IPS-NIHi11 (cell line): Measurements from ENCODE around the gene KIAA0825.
"Not testable (repeated sequence)": the region's sequence is repeated elsewhere in the genome, so short reads cannot be mapped to it uniquely, and the experiment has no call there.

Experiments
- DNase-seq: peaks from one replicate; pipeline ENCODE4 v3.0.0; 2012; ENCODE audit warnings: mixed read lengths, low spot score

Gene KIAA0825

DNA sequence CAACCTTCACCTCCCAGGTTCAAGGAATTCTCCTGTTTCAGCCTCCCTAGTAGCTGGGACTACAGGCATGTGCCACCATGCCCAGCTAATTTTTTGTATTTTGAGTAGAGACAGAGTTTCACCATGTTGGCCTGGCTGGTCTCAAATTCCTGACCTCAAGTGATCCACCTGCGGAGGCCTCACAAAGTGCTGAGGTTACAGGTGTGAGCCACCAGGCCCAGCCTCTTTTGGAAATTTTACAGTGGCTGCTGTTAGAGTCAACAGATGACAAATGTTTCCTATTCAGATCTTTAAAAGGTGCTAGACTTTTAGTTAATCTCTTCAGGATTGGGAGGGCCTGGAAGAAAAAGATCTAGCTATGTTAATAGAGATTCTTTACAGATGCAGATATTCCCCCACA is 45.1 kb downstream of the KIAA0825 start:
- DNase-seq: not testable (repeated sequence)

DNA sequence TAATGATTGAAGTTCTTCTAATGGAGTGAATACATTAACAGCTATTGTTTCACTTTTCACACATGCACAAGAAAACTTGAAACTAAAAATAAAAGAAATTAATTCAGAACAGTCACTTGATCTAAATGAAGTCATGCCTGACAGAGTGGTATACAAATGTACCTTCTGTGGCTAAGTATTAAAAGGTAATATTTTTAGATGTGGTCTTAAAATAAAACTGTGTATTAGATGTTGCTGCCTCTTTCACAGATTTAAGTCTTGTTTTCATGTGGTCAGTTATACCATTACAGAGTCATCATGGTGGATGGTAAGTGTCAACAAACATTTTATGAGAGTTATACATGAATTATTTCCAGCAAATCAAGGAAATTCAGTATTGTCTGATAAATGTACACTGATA is 47.0 kb downstream of the KIAA0825 start:
- no peak for DNase-seq

DNA sequence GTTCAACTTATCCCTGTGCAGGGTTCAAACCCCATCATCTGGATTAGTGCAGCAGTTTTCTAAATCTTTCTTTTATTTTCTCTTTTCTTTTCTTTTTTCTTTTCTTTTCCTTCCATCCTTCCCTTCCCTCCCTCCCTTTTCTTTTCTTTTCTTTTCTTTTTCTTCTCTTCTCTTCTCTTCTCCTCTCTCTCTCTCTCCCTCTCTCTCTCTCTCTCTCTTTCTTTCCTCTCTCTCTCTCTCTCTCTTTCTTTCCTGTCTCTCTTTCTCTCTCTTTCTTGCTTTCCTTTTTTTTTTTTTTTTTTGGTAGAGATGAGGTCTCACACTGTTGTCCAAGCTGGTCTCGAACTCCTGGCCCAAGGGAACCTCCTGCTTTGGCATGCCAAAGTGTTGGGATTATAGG is 53.6 kb downstream of the KIAA0825 start:
- no peak for DNase-seq

DNA sequence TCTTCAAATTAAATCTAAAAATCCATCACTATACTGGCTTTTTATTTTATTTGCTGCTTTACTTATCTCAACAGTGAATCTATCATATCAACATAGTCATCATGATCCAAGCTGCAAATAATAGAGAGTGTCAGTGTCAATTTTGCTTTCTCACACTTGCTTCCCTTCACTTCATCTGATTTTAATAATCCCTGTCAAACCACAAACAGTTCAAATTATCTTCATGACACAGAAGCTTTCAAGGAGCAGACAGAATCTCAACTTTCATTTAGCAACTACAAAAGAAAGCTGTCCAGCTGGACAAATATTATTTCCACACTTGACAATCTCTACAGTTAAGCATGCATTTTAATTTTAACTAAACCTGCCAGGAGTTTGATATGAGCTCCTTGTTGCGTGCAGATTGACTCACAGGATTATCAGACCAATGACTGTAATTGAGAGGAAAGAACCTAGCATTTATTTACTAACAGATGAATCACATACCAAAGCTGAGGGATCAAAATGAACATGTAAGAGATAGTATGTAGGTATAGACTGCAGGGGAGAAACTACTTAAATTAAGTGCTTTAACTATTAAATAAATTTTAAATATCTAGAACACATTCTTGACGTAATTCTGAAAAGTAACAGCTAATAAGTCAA is 56.0 kb downstream of the KIAA0825 start:
- no peak for DNase-seq

DNA sequence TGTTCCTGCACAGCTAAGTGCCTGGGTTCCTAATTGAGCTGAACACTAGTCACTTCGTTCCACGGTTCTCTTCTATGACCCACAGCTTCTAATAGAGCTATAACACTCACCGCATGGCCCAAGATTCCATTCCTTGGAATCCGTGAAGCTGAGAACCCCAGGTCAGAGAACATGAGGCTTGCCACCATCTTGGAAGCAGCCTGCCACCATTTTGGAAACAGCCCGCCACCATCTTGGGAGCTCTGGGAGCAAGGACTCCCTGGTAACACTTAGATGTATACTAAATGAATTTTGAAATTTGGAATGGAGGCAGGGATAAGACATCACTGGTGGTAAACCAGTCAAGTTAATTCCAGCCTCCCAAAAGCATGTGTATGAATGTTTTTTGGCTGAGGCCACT is 60.4 kb downstream of the KIAA0825 start:
- no peak for DNase-seq

DNA sequence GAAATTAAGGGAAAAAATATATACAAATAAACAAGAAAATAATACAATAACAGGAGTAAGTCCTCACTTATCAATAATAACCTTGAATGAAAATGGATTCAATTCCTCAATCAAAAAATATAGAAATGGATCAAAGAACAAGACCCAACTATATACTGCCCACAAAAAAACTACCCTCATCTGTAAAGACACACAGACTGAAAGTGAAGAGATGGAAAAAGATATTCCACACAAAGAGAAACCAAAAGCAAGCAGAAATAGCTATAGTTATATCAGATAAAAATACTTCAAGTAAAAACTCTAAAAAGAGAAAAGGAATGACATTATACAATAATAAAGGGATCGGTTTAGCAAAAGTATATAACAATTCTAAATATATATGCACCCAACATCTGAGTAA is 66.5 kb downstream of the KIAA0825 start:
- DNase-seq: no peak

DNA sequence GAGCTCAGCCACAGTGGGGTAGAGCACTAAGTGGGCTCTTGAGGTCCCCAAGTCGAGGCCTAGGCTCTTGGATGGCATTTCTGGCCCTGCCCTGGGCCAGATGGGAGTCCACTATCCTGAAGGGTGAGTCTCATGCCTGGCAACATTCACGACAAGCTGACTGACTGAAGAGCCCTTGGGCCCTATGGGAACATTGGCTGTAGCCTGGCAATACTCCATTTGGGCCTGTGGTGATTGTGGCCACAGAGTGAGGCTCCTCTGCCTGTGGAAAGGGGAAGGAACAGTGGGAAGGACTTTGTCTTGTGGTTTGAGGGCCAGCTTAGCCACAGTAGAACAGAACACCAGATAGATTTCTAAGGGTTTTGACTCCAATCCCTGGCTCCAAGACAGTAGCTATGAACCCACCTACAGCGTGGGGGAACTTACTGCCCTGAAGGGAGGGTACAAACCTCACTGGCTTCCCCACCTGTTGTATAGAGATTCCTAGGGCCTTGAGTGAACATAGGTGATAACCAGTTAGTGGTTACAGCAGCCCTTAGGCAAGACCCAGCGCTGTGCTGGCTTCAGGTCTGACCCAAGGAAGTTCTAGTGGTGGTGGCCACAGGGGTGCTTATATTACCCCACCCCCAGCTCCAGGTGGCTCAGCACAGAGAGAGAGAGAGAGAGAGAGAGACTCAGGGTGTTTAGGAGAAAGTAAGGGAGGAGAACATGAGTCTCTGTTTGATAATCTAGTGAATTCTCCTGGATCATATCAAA is 72.4 kb downstream of the KIAA0825 start:
- DNase-seq: no peak

DNA sequence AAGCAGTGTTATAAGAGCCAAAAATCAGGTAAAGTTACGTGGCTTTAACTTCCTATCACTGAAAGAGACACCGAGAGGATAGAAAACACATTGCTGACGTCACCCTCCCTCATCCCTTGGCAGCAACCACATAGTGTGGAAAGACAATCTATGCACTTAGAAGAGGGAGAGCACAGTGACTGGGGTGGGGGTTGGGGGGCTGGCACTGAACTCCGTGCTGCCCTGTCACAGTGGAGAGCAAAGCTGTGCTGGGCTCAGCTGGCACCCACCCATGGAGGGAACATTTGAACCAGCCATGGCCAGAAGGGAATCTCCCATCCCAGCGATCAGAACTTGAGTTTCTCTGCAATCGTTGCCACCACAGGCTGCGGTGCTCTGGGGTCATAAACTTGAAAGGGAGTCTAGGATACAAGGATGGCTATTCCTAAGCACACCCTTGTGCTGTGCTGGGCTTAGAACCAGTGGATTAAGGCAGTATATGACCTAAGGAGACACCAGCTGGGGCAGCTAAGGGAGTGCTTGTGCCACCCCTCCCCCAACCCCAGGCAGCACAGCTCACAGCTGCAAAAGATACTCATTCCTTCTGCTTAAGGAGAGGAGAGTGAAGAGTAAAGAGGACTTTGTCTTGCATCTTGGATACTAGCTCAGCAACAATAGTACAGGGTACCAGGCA is 73.4 kb downstream of the KIAA0825 start:
- no peak for DNase-seq

DNA sequence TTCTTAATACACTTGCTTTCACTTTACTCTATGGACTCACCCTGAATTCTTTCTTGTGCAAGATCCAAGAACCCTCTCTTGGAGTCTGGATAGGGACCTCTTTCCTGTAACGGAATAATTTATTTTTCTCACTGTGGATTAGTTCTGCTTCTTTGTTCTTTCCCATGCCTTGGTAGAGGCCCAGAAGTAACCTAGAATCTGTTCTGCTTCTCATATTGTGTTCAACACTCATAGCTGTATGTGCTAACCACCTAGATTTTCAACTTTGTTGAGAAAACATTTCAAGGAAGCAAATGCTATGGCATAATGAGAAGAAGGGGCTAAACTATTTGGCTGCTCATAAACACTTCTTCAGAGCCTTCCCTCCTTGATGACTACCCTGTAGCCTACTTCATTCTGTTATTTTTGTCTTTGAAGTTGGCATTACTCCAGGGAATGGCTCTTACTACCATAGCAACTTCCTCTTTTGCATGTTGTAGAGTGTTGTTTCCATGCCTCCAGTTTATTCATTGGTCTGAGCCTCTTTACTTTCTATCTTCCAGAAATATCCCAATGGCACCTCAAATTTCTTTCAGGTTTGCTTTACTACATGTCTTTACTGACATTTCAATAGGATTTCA is 74.3 kb downstream of the KIAA0825 start:
- DNase-seq: no peak

DNA sequence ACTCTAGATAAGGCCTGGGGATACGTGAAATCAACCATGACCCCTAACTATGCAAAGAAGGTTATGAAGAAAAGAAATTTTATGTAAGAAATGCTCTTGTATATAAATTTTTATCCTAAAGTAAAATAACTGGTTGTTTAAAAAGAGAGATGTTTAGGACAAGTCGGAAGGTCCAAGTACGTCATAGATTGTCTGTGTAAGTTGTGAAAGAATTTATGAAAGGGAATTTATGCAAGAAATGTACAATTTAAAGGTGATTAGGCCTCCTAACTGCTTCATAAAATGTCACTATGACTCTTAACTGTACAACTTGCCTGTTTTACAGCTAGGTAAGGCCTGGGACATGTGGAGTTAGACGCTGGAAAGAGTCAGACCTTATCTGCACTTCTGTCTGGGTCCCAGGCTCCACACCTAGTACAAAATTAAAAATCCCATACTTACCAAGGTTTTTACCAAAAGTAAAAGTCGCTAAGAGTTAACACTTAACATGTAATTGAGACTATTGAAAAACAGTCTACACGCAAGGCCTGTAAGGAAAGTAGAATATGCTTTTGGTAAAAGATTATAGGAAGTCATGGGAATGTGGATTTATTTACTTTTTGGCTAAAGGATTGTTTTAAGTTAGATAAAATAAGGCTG is 77.4 kb downstream of the KIAA0825 start:
- no peak for DNase-seq

DNA sequence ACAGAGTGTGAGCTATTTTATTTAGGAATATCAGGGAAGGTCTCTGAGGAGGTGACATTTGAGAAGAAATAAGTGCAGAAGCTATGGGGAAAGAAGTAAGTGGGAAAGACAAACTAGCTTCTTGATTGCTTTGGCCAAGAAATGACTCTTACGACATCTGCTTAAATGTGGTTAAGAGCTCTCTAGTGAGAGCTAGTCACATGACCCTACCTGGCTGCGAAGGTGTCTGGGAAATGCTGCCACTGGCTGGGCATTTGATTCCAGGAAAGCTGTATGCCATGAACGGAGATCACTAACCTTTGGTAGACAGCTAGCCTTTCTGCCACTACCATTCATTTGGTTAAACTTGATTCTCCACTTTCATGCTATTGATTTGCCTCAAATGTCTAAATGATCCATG is 80.1 kb downstream of the KIAA0825 start:
- no peak for DNase-seq

DNA sequence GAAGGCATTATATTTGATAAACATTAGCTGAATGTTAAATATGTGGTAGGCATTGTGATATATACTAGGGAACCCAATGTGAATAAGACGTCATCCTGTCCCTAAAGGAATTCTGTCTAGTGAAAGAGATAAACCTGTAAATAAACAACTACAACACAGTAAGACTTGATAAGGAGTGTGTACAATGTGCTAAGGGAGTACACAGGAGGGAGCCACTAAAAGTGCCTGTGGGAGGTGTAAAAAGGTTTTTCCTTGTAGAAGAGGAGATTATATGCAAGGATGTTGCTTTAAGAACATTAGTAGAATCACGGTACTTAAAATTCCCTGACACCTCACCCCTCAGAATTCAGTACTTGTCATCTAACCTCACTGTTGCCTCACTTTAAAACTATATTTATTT is 91.7 kb downstream of the KIAA0825 start:
- DNase-seq: no peak

DNA sequence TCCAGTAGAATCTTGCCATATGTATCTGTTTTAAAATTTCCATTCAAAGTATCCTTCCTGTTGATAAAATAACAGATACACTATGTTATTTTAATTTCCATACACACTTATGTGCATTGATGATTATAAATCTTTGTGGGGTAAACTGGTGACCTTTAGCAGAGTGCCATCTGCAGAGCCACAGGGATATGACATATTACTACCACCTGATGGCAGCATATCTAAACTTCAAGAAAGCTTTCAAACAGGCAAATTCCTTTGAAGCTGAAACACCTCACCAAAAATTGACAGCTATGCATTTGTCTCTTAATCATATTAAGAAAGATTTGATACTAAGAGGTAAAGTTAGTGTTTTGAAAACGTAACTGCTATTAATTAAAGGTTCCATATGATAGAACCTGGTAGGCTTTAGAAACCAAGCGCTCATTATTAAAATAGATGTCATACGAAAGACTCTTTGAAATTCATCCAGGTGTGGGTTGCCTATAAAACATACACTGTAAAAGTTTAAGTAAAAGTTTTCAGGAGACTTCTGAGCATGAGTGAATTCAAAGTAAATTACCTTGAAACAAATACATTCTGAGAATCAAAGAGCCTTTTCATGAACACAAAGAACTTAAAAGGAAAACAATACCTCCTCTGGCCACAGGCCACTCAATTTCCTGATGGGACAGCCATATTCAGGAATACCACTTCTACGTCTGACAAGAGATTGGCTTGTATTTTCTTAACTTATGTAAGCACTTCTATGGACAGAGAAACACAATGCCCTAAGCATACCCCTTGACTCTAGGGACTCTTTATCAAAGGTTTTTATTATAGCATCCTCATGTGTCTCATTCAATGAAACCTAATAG is 93.3 kb downstream of the KIAA0825 start:
- DNase-seq: peak; percentile 38

DNA sequence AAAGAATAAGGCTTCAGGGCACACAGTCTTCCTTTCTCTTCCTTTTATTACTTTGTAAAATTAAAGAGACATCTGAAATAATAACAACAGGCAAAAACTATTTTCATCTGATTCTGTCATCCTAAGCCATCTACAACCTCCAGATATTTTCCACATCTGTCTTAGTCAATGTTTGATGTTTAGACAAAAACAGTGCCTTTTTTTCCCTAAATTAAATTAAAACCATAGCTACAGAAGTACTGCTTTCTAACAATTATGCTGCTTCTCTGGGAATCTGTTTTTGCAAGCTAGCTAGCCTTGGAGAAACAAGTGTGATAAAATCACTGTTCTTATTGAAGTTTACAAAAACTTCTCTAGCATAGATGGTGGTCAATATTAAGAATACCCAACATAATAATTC is 95.4 kb downstream of the KIAA0825 start:
- DNase-seq: no peak

DNA sequence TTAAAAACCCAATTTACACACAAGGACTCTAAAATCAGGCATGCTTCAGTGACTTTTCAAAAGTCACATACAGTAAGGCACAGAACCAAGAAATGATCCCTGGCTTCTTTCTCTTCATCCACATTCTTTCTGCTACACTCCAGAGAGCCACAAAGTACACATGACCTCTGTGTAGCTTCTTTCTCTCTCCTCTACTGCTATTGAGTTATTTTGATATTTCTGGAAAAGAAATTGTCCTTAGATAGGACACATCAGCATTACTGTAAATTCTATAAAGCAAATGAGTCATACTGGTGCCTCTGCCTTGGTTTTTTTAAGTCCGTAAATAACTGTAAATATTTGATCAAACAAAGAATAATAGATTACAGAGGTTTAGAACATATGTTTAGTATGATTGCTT is 96.3 kb downstream of the KIAA0825 start:
- no peak for DNase-seq

DNA sequence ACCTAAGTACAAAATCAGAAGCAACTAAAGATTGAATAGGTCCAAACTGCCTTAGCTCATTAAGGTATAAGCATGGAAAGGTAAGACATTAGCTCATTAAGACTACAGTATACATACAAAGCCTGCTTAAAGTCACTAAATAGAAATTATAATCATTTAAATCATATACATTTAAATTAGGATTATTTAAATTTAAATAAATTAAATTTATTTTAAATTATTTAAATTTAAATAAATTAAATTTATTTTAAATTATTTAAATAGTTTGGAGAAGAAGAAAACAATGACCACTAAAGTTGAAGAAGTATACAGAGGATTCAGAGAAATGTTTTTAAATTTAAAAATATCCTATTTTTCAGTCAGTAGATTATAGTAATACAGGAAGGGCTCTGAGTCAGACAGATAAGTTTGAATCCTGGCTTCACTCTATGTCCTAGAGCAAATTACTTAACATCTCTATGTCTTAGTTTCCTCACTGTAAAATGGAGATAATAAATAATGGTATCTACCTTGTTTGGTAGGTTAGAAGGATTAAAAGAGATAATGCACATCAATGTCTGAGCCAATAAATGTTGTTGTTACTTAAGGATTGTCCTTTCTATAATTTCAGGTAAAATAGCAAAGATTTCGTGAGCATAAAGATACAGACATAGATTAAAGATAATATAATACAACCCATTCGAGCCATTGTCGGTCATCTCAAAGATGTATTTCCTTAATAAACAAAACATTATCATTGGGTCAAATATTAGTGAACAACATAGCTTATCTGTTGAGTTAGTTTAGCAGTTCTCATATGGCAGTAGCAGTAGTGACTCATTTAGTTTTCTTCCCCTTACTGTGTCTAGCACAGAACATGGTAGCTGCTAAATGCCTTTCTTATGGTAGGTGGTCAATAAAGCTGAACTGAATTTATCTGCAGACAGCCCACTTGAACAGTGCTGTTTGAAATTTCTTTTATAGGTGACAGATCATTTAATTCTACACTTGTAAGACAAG is 100.6 kb downstream of the KIAA0825 start:
- DNase-seq: no peak

DNA sequence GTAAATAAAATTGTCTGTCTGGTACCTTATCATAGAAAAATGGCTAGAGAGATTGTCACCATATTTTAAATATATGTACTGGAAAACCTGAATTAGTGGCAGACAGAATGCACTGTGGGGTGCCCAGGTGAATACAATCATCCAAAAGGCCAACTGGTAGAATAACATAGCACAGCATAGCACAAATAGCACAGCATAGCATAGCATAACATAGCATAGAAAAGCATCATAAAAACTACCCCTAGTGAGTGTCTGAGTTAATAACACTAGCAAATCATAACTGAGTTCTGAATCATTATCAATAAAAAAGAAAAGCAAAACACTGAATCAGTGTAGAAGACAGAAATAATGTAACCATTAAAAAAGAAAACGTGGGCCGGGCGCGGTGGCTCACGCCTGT is 102.3 kb downstream of the KIAA0825 start:
- DNase-seq: no peak

DNA sequence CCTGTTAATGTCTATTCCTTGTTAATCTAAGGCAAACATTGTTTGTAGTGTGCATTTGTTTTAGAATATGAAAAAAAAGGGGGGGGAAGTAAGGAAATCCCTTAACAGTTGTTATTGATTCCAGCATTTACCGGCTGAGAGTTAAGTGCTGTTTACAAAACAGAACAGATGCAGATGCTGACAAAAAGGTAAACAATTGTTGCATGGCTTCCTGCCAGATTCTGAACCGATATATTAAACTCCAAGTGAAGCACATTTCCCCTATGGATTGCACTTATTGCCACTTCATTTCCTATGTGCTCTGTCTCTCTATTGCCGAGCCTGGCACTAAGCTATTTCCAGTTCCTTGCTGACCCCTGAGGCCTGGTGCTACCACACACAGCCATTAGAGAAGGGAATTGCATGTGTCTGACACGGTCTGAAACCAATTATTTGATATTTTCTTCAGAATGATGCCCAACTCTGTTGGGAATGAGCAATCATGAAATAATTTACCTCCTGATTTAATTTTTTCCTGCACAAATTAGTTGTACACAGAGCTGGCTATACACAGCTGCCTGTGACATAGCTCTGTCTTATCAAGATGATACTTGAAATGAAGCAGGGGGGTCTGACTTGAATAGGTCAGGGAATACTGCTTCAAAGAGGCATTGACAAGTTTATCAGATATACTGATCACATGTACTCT is 109.8 kb downstream of the KIAA0825 start:
- no peak for DNase-seq

DNA sequence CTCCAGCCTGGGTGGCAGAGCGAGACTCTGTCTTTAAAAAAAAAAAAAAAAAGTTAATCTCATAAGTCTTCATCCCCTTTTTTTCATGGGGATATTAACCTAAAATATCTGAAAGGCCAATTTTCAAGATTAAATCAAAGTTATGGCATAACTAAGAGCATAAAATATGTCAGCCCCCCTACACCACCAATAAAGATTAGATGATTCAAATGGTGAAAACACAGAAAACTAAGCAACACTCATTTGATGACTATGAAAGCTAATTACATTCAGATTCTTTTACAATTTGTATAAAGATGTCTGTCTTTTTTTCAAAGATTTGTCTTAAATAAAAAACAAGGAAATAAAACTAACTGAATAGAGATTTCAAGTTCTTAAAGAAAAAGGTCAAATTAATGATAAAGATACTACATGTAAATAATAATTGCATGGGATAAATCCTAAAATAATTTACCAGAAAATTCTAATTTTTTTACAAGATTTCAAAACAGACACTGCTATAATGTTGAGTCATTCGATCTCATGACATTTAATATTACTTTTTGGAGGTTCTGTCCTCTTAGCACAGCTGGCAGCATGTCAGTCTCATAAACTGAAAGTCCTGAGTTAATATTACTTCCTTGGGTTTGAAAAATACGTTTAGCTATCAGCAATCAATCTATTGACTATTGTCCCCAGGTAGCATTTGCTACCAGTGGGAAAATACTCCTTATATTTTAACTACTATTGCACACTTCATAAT is 112.9 kb downstream of the KIAA0825 start:
- no peak for DNase-seq
